ENCODE results near the gene IFNE. TPM values are rescaled to one million over a fixed set of nuclear protein-coding genes. Genes with fewer than 3 reads are reported as not detected.

IFNE gene
- total RNA-seq, 1 experiment from 2014 or later, result not detected

GRCh38 chr9:21443849-21444625, 38.1 kb downstream of the IFNE start:
- no peak overlapping the region for H2BK5ac ChIP-seq (ENCODE audit: insufficient read length, low read length)
- H3K18ac ChIP-seq (ENCODE audit: insufficient read length, low read depth, low read length), result no peak overlapping the region
- no peak overlapping the region for H3K14ac ChIP-seq (ENCODE audit: insufficient read depth, low read length)
- no peak overlapping the region for H3K56ac ChIP-seq (ENCODE audit: insufficient read length, low read depth, low read length)
- H2BK15ac ChIP-seq (ENCODE audit: low read depth, low read length), result no peak overlapping the region
- Mint-ChIP-seq H3K27ac (no peak overlapping the region), H3K4me1 (peaks cover 5 to 10% of the 10 kb centered on the region in 2 experiments; a peak in 2 of 4 replicates), H3K27me3 (ENCODE audit: low read depth) (peaks cover 4% of the 10 kb centered on the region; the same call in 1 of the 2 replicates), H3K36me3 (ENCODE audit: insufficient read depth in 1 of 3, low read depth in 3 of 3) (no peaks in the 10 kb centered on the region), H3K4me3 (no peak overlapping the region), H3K9me3 (peaks cover 0 to 12% of the 10 kb centered on the region in 2 experiments; a peak in 4 of 5 replicates)
- H4K5ac ChIP-seq (ENCODE audit: insufficient read length, low read depth, low read length), result no peak overlapping the region
- H2AFZ ChIP-seq (ENCODE audit: low read length), result no peak overlapping the region
- no peaks in the 10 kb centered on the region for H3K23me2 ChIP-seq (ENCODE audit: insufficient read length, low read depth, low read length, poor library complexity, severe bottlenecking)
- H3K23ac ChIP-seq (ENCODE audit: insufficient read length, low read depth, low read length), result no peak overlapping the region
- no peak overlapping the region for H3K4me2 ChIP-seq (ENCODE audit: insufficient read depth, insufficient read length, low read length)
- no peak for DNase-seq
- WGBS (ENCODE audit: extremely low coverage, insufficient read length, low lambda C conversion rate), result no CpG with 5 or more reads among the region's 4 CpGs
- H3K27ac ChIP-seq (ENCODE audit: insufficient read length, low read depth, low read length), result no peak overlapping the region
- no peaks in the 10 kb centered on the region for H4K20me1 ChIP-seq (ENCODE audit: control insufficient read depth, insufficient read depth, insufficient read length)
- no peak overlapping the region for H3K4ac ChIP-seq (ENCODE audit: low read depth, low read length)
- H3K79me2 ChIP-seq (ENCODE audit: insufficient read depth, low read length), result no peaks in the 10 kb centered on the region
- no peak overlapping the region for H4K8ac ChIP-seq (replicated peaks; ENCODE audit: insufficient read length, low read depth, low read length)
- no peaks in the 10 kb centered on the region for H3K27me3 ChIP-seq (ENCODE audit: insufficient read depth, low read length)
- TF ChIP-seq CTCF (conservative IDR thresholded peaks at IDR 0.05), result no peak
- H4K91ac ChIP-seq (ENCODE audit: insufficient read length, low read depth, low read length), result no peak overlapping the region
- no peak overlapping the region for H3K9ac ChIP-seq (ENCODE audit: extremely low read depth, insufficient read length, low read length)
- no peaks in the 10 kb centered on the region for H3K79me1 ChIP-seq (ENCODE audit: insufficient read depth, low read depth, low read length, poor library complexity, severe bottlenecking)
- H2BK12ac ChIP-seq (ENCODE audit: insufficient read length, low read depth, low read length), result no peak overlapping the region
- H2BK120ac ChIP-seq (ENCODE audit: low read depth, low read length, poor library complexity, severe bottlenecking), result no peak overlapping the region
- no peaks in the 10 kb centered on the region for H3K4me1 ChIP-seq (ENCODE audit: insufficient read depth, low read length)
- H2BK20ac ChIP-seq (ENCODE audit: low read depth, low read length, poor library complexity, severe bottlenecking), result no peak overlapping the region
- H3T11ph ChIP-seq (ENCODE audit: low read length), result no peak overlapping the region
- no peaks in the 10 kb centered on the region for H3K9me3 ChIP-seq (ENCODE audit: control insufficient read depth, low read depth, low read length)
- no peak overlapping the region for H2AK5ac ChIP-seq (ENCODE audit: insufficient read length, low read length)
